ENCODE results near the gene TRIM17. TPM values are rescaled to one million over a fixed set of nuclear protein-coding genes. Genes with fewer than 3 reads are reported as not detected.

The TRIM17 gene
- total RNA-seq, 4 donors from 2014 or later, result not detected

DNA sequence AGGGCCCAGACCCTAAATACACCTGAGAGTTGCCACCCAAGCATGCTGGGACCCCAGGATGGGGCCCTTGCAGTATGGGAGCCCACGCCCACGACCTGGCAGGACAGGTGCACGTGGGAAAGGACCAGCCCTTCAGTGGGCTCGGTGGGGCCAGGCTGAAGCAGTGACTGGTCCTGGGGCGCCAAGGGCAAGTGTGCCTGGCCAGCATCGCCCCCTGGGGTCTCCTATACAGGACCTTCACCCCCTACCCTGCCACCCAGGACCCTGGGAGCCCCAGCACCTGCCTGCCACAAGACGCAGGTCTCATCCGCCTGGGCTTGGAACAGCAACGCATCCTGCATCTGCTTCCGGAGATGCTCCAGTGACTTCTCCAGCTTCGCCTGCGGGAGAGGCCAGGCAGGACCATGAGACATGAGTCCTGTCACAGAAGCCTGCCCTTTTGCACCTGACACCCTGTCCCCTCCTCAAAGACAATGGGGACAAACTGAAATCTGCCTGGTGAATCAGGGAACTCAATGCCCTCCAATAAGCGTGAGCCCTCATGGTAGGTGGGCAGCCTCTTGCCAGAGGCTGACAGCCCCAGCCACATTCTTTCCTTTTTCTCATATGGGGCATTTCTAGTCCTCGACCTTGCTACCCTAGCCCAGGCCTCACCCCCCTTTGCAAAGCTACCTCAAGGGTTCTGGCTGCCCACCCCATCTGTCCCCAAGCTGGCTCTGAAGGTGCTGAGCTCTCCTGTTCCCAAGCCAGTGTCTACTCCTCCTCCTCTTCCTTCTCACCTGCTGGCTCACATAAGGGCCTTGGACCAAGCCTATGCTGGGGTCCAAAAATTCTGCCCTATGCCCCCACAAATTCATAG, 14.7 kb downstream of the TRIM17 start:
- Histone ChIP-seq H3K4me3 (no peak overlapping the region), H3K27ac (replicated peaks in 1 of 4) (no peak overlapping the region), H3K27me3 (no peaks in the 10 kb centered on the region), H3K4me1 (peaks cover 19 to 46% (median 38%) of the 10 kb centered on the region in 4 donors), H3K36me3 (peaks cover 18 to 67% (median 50%) of the 10 kb centered on the region in 4 donors), H3K9me3 (no peaks in the 10 kb centered on the region)
- intact Hi-C loops (cut with DNase I), result loop anchor here (10.0 kb wide), 1 partner anchor 127 kb away; no protein-coding TSS in a partner anchor
- TF ChIP-seq POLR2AphosphoS5 (IDR thresholded peaks at IDR 0.05), result no peak
- TF ChIP-seq CTCF (IDR thresholded peaks at IDR 0.05), result no peak
- TF ChIP-seq POLR2A (IDR thresholded peaks at IDR 0.05; ENCODE audit: low read depth), result no peak
- TF ChIP-seq EP300 (IDR thresholded peaks at IDR 0.05), result no peak
- no peak for DNase-seq (ENCODE audit: extremely low spot score)
- WGBS, result 88% methylated on average over 2 of the region's 14 CpGs

GRCh38 chr1:228400692-228401454, 15.8 kb downstream of the TRIM17 start:
- Histone ChIP-seq H3K27ac (replicated peaks in 1 of 4) (no peak overlapping the region), H3K9me3 (no peaks in the 10 kb centered on the region), H3K27me3 (no peaks in the 10 kb centered on the region), H3K4me3 (no peak overlapping the region), H3K4me1 (peaks cover 19 to 42% (median 36%) of the 10 kb centered on the region in 4 donors), H3K36me3 (peaks cover 29 to 79% (median 62%) of the 10 kb centered on the region in 4 donors)
- WGBS, result 77% methylated on average over 9 of the region's 19 CpGs
- intact Hi-C loops (cut with DNase I), result loop anchor here (10.0 kb wide), 1 partner anchor 126 kb away; no protein-coding TSS in a partner anchor
- no peak for DNase-seq (ENCODE audit: extremely low spot score)
- TF ChIP-seq POLR2A (IDR thresholded peaks at IDR 0.05; ENCODE audit: low read depth) (no peak), POLR2AphosphoS5 (IDR thresholded peaks at IDR 0.05) (no peak), CTCF (IDR thresholded peaks at IDR 0.05) (no peak), EP300 (IDR thresholded peaks at IDR 0.05) (no peak)

DNA sequence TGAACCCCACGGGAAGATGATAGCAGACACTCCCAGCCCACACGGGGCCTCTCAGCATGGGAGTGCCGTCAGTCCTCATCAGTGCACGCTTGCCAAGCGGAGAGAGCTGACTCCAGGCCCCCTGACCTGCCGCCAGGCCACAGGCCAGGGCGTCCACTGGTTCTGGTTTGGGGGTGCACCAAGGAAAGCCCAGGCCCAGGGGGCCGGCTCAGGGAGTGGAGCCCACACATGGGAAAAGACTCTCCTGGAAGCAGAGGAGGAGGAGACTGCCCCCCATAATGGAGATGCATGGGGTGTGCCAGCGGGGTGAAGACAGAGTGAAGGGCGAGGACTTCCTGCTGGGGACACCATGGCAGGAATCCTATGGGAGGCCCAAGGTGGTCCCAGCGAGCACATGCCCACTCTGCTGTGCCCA, 16.4 kb downstream of the TRIM17 start:
- Histone ChIP-seq H3K9me3 (no peaks in the 10 kb centered on the region), H3K36me3 (peaks cover 35 to 85% (median 68%) of the 10 kb centered on the region in 4 donors), H3K27ac (replicated peaks in 1 of 4) (no peak overlapping the region), H3K4me1 (peaks cover 13 to 36% (median 30%) of the 10 kb centered on the region in 4 donors), H3K4me3 (no peak overlapping the region), H3K27me3 (no peaks in the 10 kb centered on the region)
- DNase-seq (ENCODE audit: extremely low spot score), result no peak
- 83% methylated on average over 9 of the region's 11 CpGs for WGBS
- intact Hi-C loops (cut with DNase I), result loop anchor here (10.0 kb wide), 1 partner anchor 125 kb away; no protein-coding TSS in a partner anchor
- no peak for TF ChIP-seq POLR2A (IDR thresholded peaks at IDR 0.05; ENCODE audit: low read depth)
- no peak for TF ChIP-seq EP300 (IDR thresholded peaks at IDR 0.05)
- TF ChIP-seq CTCF (IDR thresholded peaks at IDR 0.05), result no peak
- TF ChIP-seq POLR2AphosphoS5 (IDR thresholded peaks at IDR 0.05), result no peak

DNA sequence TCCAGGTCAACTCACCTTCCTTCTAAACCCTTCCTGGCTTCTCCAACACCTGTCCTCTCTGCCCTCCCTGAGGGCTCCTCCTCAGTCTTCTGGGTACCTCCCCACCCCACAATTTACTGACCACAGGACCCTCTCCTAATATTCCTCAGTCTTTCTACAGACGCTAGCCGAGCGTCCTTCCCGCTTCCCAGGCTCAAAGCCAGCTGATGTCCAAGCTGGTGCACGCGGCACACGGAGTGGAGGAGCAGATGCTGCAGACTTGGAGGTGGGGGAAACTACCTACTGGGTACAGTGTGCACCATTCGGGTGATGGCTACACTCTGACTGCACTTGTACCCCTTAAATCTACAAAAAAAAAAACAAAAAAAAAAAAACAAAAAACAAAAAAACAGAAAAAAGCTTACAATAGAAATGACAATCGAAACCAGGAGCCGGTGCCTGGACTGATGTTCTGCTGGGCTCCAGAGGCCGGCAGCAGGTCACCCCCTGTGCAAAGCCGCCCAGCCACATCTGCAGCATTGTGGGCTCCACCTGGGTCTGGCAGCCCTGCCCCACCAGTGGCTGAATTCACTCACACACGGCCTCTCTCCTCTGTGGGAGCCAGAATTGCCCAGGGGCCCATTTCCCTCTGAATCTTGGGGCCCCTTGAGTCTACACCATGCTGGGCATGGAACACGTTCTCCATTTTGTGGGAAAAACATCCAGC, 17.0 kb downstream of the TRIM17 start:
- intact Hi-C loops (cut with DNase I), result loop anchor here (10.0 kb wide), 1 partner anchor 125 kb away; no protein-coding TSS in a partner anchor
- no peak for DNase-seq (ENCODE audit: extremely low spot score)
- Histone ChIP-seq H3K36me3 (peaks cover 40 to 90% (median 73%) of the 10 kb centered on the region in 4 donors), H3K4me1 (peaks cover 8 to 30% (median 24%) of the 10 kb centered on the region in 4 donors), H3K27me3 (no peaks in the 10 kb centered on the region), H3K27ac (replicated peaks in 1 of 4) (no peak overlapping the region), H3K9me3 (no peaks in the 10 kb centered on the region), H3K4me3 (no peak overlapping the region)
- no peak for TF ChIP-seq POLR2AphosphoS5 (IDR thresholded peaks at IDR 0.05)
- no peak for TF ChIP-seq POLR2A (IDR thresholded peaks at IDR 0.05; ENCODE audit: low read depth)
- no peak for TF ChIP-seq CTCF (IDR thresholded peaks at IDR 0.05)
- TF ChIP-seq EP300 (IDR thresholded peaks at IDR 0.05), result no peak
- WGBS, result 92% methylated on average over 14 of the region's 14 CpGs
